HG03064 (cell line): ENCODE results near the gene CFAP58.

Source experiments
- ATAC-seq: cut with Tn5 transposase; IDR thresholded peaks from one replicate; pipeline ENCODE4 v1.9.1; 2021; ENCODE audit warnings: low read depth; ENCODE audit not compliant: unreplicated experiment

Gene CFAP58, protein sequence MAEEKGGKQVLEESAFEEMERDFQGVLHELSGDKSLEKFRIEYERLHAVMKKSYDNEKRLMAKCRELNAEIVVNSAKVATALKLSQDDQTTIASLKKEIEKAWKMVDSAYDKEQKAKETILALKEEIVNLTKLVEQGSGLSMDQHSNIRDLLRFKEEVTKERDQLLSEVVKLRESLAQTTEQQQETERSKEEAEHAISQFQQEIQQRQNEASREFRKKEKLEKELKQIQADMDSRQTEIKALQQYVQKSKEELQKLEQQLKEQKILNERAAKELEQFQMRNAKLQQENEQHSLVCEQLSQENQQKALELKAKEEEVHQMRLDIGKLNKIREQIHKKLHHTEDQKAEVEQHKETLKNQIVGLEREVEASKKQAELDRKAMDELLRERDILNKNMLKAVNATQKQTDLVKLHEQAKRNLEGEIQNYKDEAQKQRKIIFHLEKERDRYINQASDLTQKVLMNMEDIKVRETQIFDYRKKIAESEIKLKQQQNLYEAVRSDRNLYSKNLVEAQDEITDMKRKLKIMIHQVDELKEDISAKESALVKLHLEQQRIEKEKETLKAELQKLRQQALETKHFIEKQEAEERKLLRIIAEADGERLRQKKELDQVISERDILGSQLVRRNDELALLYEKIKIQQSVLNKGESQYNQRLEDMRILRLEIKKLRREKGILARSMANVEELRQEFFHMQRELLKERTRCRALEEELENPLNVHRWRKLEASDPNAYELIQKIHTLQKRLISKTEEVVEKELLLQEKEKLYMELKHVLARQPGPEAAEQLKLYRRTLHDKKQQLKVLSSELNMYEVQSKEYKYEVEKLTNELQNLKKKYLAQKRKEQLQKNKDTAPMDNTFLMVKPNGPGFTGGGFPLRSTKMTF

GRCh38 chr10:104353325-104354048, at the start of gene CFAP58:
CFAP58 (plus strand) TSS chr10:104353833; CDS start chr10:104353898, 65 bp downstream.
- ATAC-seq: peak; percentile 53

- no peak for ATAC-seq
These were observed 49.3 kb upstream of the CFAP58 start for GRCh38 chr10:104304356-104304745.

DNA sequence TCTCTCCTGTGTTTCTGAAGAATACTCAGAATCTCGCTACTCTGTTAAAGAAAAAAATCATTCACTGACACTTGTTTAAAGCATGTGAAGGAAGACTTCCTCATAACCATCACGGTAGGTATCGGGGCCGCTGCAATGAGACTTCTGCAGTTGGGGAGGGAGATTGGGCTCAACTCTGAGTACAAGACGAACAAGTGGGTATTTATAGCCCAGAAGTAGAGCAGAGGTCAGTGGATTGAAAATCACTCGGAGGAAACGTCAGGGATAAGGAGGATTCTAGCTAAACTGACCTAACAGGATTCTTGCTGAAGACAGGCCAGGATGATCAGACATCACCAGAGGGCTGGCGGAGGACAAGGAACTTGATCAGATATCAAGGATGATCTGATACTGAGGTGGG, 48.7 kb upstream of the CFAP58 start:
- no peak for ATAC-seq

DNA sequence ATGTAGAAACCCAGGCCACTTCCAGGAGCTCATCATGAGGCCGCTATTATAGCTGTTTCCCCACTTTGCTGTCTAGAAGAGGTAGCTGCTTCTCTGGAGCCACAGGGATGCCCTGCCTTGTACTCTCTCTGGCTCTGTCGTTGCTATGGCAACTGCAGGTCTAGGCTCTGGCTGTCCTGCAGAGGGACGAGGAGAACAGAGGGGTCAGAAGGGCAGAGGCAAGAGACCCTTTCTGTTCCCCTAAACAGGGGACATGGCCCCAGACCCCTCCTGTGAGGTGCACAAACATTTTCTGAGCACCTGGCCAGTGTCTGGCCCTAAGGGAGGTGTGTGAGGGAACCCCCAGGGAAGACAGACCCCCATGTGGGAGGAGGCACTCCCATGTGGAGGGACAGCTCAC, 46.7 kb upstream of the CFAP58 start:
- ATAC-seq: no peak

GRCh38 chr10:104307576-104308438, 45.8 kb upstream of the CFAP58 start:
- no peak for ATAC-seq

- ATAC-seq: peak; percentile 74
These were observed 45.2 kb upstream of the CFAP58 start for GRCh38 chr10:104308439-104308903.

GRCh38 chr10:104309980-104310978, 43.4 kb upstream of the CFAP58 start:
- no peak for ATAC-seq

GRCh38 chr10:104311184-104311720, 42.4 kb upstream of the CFAP58 start:
- ATAC-seq: no peak

DNA sequence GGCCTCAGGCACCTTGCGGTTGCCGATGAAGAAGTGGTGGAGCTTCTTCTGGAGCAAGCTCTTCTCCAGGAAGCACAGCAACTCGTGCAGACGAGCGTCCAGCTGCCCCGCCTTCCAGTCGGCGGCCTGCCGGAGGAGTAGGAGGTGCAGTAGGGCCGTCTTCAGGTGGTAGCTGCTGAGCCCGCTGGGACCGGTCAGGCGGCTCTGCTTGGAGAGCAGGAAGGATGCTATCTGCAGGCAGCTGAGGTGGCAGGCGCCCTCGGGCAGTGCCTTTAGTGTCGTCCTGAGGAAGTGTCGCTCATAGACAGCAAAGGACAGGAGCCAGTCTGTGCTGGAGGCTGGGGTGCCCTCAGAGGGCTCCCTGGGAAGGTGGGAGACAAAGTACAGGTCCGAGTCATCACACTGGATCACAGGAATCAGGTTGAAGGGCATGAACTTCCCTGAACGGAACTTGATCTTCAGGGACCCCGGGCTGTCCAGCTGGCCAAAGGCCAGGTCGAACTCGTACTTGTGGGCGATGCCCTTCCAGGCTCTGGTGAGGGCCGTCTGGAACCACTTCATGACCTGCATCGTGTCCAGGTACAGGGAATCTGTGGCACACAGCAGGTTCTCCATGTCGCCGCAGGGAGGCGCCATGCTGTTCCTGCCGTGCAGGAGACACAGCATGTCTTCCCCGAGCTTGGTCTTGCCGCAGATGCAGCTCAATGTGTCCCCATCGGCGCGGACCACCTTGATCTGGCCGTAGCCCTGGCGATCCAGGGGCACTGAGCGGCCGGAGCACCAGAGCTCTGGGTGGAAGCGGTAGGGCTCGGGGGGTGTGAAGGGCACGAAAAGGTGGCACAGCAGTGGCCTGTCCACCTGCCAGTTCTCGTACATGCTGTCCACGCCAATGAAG, 38.8 kb upstream of the CFAP58 start:
- ATAC-seq: no peak

GRCh38 chr10:104315486-104315921, 38.1 kb upstream of the CFAP58 start:
- ATAC-seq: no peak

DNA sequence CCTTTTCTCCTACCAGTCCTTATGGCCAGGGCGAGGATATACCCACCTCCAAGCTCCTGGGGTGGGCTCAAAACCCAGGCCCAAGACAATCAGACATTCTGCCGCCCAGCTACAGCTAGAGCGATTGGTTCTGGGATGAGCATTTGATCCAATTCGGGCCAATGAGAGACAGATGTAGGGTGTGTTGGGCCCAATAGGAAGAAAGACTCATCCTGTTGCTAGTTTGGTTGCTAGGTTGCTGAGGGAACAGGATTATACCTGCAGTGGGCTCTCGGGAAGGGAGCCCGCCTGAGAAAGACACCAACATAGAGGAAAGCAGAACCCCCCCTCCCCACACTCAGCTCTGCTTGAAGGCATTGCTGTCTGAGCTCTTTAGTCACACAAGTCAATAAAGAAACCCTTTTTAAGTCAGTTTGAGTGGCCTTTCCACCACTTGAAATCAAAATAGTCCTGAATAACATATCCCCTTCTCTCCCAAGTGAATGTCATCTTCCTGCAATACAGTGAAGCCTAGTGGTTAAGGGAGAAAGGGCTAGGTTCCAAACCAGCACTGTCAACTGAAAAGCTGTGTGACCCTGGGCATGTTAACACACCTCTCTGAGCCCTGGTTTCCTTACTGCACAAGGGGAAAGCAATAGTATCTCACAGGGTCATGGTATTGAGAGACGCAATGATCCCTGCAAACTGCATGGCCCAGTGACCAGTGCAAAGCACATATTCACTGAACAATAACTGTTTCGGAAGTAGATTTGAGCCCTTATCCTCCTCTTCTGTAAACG, 37.1 kb upstream of the CFAP58 start:
- no peak for ATAC-seq

DNA sequence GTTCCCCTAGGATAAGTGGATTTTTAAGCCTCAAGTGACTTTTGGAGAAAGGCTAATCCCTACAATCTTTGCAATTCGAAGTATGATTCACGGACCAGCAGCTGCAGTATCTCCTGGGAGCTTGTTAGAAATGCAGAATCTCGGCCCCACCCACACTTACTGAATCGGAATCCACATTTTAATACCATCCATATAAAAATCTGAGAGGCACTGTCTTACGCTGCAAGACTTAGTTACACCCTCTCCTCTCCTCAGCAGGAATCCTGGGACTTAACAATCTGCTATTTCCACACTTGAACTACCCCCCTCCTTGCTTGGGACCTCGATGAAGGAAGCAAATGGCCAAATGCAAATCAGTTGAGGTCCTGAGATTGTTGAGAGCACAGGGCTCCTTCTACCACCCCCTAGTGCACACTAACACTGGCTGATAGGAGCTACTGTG, 36.3 kb upstream of the CFAP58 start:
- no peak for ATAC-seq

DNA sequence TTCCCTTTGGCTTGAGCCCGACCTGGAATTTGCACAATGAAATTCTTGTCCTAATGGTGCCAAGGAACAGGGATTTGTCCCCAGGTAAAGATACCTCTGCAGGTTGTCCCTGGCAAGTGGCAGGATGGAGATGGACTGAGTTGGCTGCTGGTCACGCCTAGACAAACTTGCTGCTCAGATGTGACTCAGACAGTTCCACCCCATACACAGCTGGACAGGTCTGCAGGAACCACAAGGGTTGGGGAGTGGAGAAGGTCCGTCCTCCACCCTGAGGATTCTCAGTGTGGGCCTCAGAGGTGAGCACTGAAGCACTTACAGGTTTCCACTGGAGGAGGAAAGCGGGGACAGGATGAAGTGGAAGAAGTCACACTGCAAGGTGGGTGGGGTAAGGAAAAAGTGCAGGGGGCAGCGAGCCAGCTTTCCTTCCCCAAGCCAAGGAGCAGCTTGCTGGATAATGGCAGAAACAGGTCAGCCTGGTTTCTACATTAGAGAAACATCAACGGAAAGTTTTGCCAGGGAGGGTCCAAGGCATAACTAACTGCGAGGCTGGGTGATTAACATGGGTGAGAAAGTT, 35.8 kb upstream of the CFAP58 start:
- peak; percentile 54 for ATAC-seq

GRCh38 chr10:104318326-104318725, 35.3 kb upstream of the CFAP58 start:
- no peak for ATAC-seq

DNA sequence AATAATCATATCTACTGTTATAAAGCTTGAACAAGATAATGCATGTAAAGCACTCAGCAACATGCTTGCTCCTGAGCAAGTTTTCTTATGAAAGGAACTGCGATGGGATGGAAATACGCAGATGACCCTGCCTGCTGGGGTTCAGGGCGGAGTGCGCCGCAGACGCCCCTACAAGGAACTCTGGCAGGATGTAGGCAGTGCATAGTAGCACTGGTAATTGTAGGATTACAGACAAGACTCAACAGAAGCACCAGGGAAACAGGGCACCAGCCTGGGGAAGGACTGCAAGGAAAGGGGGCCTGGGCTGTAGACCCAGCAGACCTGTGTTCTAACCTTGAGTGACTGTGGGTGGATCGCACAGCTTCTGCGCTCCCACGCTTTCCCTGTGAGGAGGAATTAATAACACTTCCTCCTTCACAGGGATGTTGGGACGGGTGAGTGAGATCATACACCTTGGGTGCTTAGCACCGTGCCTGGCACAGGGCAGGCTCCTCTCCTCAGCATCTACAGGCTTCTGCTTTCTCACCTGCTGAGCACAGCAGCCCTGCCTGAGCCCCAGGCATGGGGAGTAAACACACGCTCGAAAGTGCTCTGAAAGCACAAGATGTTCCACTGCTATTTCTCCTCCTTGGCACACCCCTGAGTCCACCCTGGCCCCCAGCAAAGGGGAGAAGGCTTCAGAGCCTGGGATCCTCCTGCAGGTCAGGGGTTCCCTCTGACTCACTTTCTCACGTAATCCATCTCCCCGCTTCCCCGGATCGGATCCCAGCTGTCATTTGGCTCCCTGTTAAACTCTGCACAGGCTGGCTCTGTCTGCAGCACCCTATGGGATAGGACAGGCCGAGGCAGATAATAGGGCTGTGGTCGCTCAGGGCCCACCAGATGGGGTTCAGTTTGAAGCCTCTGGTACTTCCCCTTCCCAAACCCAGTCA, 34.6 kb upstream of the CFAP58 start:
- ATAC-seq: no peak
